H9 (cell line): ENCODE results near the gene OPRD1. TPM values are rescaled to one million over a fixed set of nuclear protein-coding genes. Genes with fewer than 3 reads are reported as not detected.

ENCODE experiments used
- DNase-seq: peaks from one replicate; pipeline ENCODE4 v3.0.0-alpha.2; 2017
- H2AFZ ChIP-seq: one replicate; pipeline ENCODE4 v1.6.1; 2013; ENCODE audit warnings: mild to moderate bottlenecking, low read length, control low read depth, moderate library complexity
- H2AK5ac ChIP-seq: 2 replicates; pipeline ENCODE4 v1.6.1; 2013; ENCODE audit warnings: low read length, control low read depth, mixed read lengths; ENCODE audit not compliant: insufficient read length
- H2BK120ac ChIP-seq: one replicate; pipeline ENCODE4 v1.6.1; 2013; ENCODE audit warnings: low read depth, mild to moderate bottlenecking, low read length, control low read depth, inconsistent platforms; ENCODE audit not compliant: poor library complexity, severe bottlenecking
- H2BK12ac ChIP-seq: 2 replicates; pipeline ENCODE4 v1.6.1; 2013; ENCODE audit warnings: low read length, control low read depth, mixed read lengths, low read depth; ENCODE audit not compliant: insufficient read length
- H2BK15ac ChIP-seq: 2 replicates; pipeline ENCODE4 v1.6.1; 2013; ENCODE audit warnings: low read depth, low read length, control low read depth
- H2BK20ac ChIP-seq: one replicate; pipeline ENCODE4 v1.6.1; 2013; ENCODE audit warnings: low read depth, mild to moderate bottlenecking, low read length, control low read depth, inconsistent platforms; ENCODE audit not compliant: poor library complexity, severe bottlenecking
- H2BK5ac ChIP-seq: 2 replicates; pipeline ENCODE4 v1.6.1; 2013; ENCODE audit warnings: low read length, control low read depth, mixed read lengths; ENCODE audit not compliant: insufficient read length
- H3K14ac ChIP-seq: 2 replicates; pipeline ENCODE4 v1.6.1; 2013; ENCODE audit warnings: low read length, control low read depth; ENCODE audit not compliant: insufficient read depth
- H3K18ac ChIP-seq: 2 replicates; pipeline ENCODE4 v1.6.1; 2013; ENCODE audit warnings: low read depth, mild to moderate bottlenecking, mixed read lengths, low read length, control low read depth; ENCODE audit not compliant: insufficient read length
- H3K23ac ChIP-seq: 2 replicates; pipeline ENCODE4 v1.6.1; 2013; ENCODE audit warnings: low read length, control low read depth, mixed read lengths, low read depth; ENCODE audit not compliant: insufficient read length
- H3K23me2 ChIP-seq: 2 replicates; pipeline ENCODE4 v1.6.1; 2013; ENCODE audit warnings: low read depth, mild to moderate bottlenecking, mixed read lengths, low read length, control low read depth; ENCODE audit not compliant: insufficient read length, poor library complexity, severe bottlenecking
- H3K27ac ChIP-seq: 2 replicates; pipeline ENCODE4 v1.5.1; 2013; ENCODE audit warnings: low read length, control low read depth, mixed read lengths, low read depth; ENCODE audit not compliant: insufficient read length
- H3K27me3 ChIP-seq: 2 replicates; pipeline ENCODE4 v1.6.1; 2013; ENCODE audit warnings: low read length, control low read depth, inconsistent platforms; ENCODE audit not compliant: insufficient read depth
- H3K4ac ChIP-seq: 2 replicates; pipeline ENCODE4 v1.6.1; 2013; ENCODE audit warnings: low read depth, mild to moderate bottlenecking, control low read depth, inconsistent platforms, low read length, moderate library complexity
- H3K4me1 ChIP-seq: 2 replicates; pipeline ENCODE4 v1.6.1; 2013; ENCODE audit warnings: low read length, control low read depth, inconsistent platforms; ENCODE audit not compliant: insufficient read depth
- H3K4me2 ChIP-seq: 2 replicates; pipeline ENCODE4 v1.6.1; 2013; ENCODE audit warnings: low read length, control low read depth, mixed read lengths; ENCODE audit not compliant: insufficient read length, insufficient read depth
- H3K56ac ChIP-seq: 2 replicates; pipeline ENCODE4 v1.6.1; 2013; ENCODE audit warnings: low read depth, mild to moderate bottlenecking, mixed read lengths, low read length, control low read depth; ENCODE audit not compliant: insufficient read length
- H3K79me1 ChIP-seq: 2 replicates; pipeline ENCODE4 v1.6.1; 2013; ENCODE audit warnings: low read depth, mild to moderate bottlenecking, moderate library complexity, low read length, control low read depth, inconsistent platforms; ENCODE audit not compliant: insufficient read depth, poor library complexity, severe bottlenecking
- H3K79me2 ChIP-seq: 2 replicates; pipeline ENCODE4 v1.6.1; 2013; ENCODE audit warnings: low read length, control low read depth, inconsistent platforms; ENCODE audit not compliant: insufficient read depth
- H3K9ac ChIP-seq: 2 replicates; pipeline ENCODE4 v1.6.1; 2013; ENCODE audit warnings: low read length, control low read depth, mixed read lengths; ENCODE audit not compliant: insufficient read length; ENCODE audit errors: extremely low read depth
- H3K9me3 ChIP-seq: one replicate; pipeline ENCODE4 v1.6.1; 2013; ENCODE audit warnings: low read depth, low read length, inconsistent platforms; ENCODE audit not compliant: control insufficient read depth
- H3T11ph ChIP-seq: one replicate; pipeline ENCODE4 v1.6.1; 2013; ENCODE audit warnings: mild to moderate bottlenecking, low read length, control low read depth, inconsistent platforms
- H4K20me1 ChIP-seq: one replicate; pipeline ENCODE4 v1.6.1; 2013; ENCODE audit not compliant: control insufficient read depth, insufficient read length, insufficient read depth
- H4K5ac ChIP-seq: 2 replicates; pipeline ENCODE4 v1.6.1; 2013; ENCODE audit warnings: low read depth, mild to moderate bottlenecking, mixed read lengths, low read length, control low read depth; ENCODE audit not compliant: insufficient read length
- H4K8ac ChIP-seq: replicated peaks from 2 replicates; pipeline ENCODE4 v1.6.1; 2013; ENCODE audit warnings: low read length, control low read depth, mixed read lengths, low read depth; ENCODE audit not compliant: insufficient read length
- H4K91ac ChIP-seq: 2 replicates; pipeline ENCODE4 v1.6.1; 2013; ENCODE audit warnings: low read depth, mild to moderate bottlenecking, moderate library complexity, mixed read lengths, low read length, control low read depth; ENCODE audit not compliant: insufficient read length
- H3K27ac Mint-ChIP-seq, 3 experiments: 2 replicates in 2 of 3; 3 replicates in 1 of 3; pipeline ENCODE4 v1.8.0; 2020 to 2021; ENCODE audit warnings: mixed read lengths in 3 of 3, mild to moderate bottlenecking in 1 of 3, moderate library complexity in 1 of 3
- H3K27me3 Mint-ChIP-seq: 2 replicates; pipeline ENCODE4 v1.8.0; 2021; ENCODE audit warnings: low read depth, mild to moderate bottlenecking, moderate library complexity, mixed read lengths
- H3K36me3 Mint-ChIP-seq, 3 experiments: 2 replicates in 2 of 3; 3 replicates in 1 of 3; pipeline ENCODE4 v1.8.0; 2020 to 2021; ENCODE audit warnings: low read depth in 3 of 3, mixed read lengths in 3 of 3; ENCODE audit not compliant: insufficient read depth in 1 of 3
- H3K4me1 Mint-ChIP-seq, 2 experiments: 2 replicates each; pipeline ENCODE4 v1.8.0; 2020; ENCODE audit warnings: mixed read lengths in 2 of 2
- H3K4me3 Mint-ChIP-seq, 2 experiments: 2 replicates in 1 of 2; 3 replicates in 1 of 2; pipeline ENCODE4 v1.8.0; 2020 to 2021; ENCODE audit warnings: mild to moderate bottlenecking in 2 of 2, mixed read lengths in 2 of 2, moderate library complexity in 1 of 2
- H3K9me3 Mint-ChIP-seq, 2 experiments: 2 replicates in 1 of 2; 3 replicates in 1 of 2; pipeline ENCODE4 v1.8.0; 2020; ENCODE audit warnings: mild to moderate bottlenecking in 2 of 2, mixed read lengths in 2 of 2, moderate library complexity in 1 of 2
- WGBS: extraction: QIAGEN DNeasy Blood & Tissue Kit; methylation state at CpG from one replicate; pipeline ENCODE4 v1.1.7; 2013; ENCODE audit warnings: missing lambda C conversion rate, low lambda C conversion rate, mixed read lengths; ENCODE audit not compliant: insufficient read length; ENCODE audit errors: extremely low coverage; 5-methylcytosine and 5-hydroxymethylcytosine counted together
- total RNA-seq: library from RNA; stranded (reverse); gene quantifications from 2 replicates; pipeline ENCODE4 v1.2.1, GENCODE V29; 2021
- TF ChIP-seq, protein P1 (sequence below): fragments of 200-600 bp; sonication (generic); conservative IDR thresholded peaks from 3 replicates; pipeline ENCODE4 v1.8.0; 2021; ENCODE audit warnings: antibody characterized with exemption, mild to moderate bottlenecking

Gene OPRD1
- total RNA-seq, 1 experiment from 2014 or later = 1.8 TPM

- Histone ChIP-seq H2BK20ac (no peak overlapping the region), H3K4ac (no peak overlapping the region), H3K14ac (no peak overlapping the region), H3K4me1 (no peaks in the 10 kb centered on the region), H2AK5ac (no peak overlapping the region), H2BK15ac (no peak overlapping the region), H2AFZ (no peak overlapping the region), H4K91ac (no peak overlapping the region), H3K23ac (no peak overlapping the region), H3T11ph (no peak overlapping the region), H3K79me2 (no peaks in the 10 kb centered on the region), H3K27ac (no peak overlapping the region), H2BK12ac (no peak overlapping the region), H3K56ac (no peak overlapping the region), H3K9me3 (no peaks in the 10 kb centered on the region), H3K4me2 (no peak overlapping the region), H3K23me2 (no peaks in the 10 kb centered on the region), H4K8ac (no peak overlapping the region), H2BK5ac (no peak overlapping the region), H4K5ac (no peak overlapping the region), H4K20me1 (no peaks in the 10 kb centered on the region), H2BK120ac (no peak overlapping the region), H3K79me1 (no peaks in the 10 kb centered on the region), H3K27me3 (no peaks in the 10 kb centered on the region), H3K9ac (no peak overlapping the region), H3K18ac (no peak overlapping the region)
- Mint-ChIP-seq H3K9me3 (no peaks in the 10 kb centered on the region), H3K27ac (no peak overlapping the region), H3K4me1 (peaks cover 4 to 6% of the 10 kb centered on the region in 2 experiments; a peak in 3 of 4 replicates), H3K4me3 (no peak overlapping the region), H3K36me3 (no peaks in the 10 kb centered on the region), H3K27me3 (no peaks in the 10 kb centered on the region)
- DNase-seq = no peak
- WGBS = no CpG with 5 or more reads among the region's 2 CpGs
- TF ChIP-seq, protein P1, sequence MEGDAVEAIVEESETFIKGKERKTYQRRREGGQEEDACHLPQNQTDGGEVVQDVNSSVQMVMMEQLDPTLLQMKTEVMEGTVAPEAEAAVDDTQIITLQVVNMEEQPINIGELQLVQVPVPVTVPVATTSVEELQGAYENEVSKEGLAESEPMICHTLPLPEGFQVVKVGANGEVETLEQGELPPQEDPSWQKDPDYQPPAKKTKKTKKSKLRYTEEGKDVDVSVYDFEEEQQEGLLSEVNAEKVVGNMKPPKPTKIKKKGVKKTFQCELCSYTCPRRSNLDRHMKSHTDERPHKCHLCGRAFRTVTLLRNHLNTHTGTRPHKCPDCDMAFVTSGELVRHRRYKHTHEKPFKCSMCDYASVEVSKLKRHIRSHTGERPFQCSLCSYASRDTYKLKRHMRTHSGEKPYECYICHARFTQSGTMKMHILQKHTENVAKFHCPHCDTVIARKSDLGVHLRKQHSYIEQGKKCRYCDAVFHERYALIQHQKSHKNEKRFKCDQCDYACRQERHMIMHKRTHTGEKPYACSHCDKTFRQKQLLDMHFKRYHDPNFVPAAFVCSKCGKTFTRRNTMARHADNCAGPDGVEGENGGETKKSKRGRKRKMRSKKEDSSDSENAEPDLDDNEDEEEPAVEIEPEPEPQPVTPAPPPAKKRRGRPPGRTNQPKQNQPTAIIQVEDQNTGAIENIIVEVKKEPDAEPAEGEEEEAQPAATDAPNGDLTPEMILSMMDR = no peak
Observed at GRCh38 chr1:28830814-28831213, 18.8 kb downstream of the OPRD1 start.
